GM23248 (cell line): ENCODE data around the gene ACTRT3.

Experiments
- EZH2 ChIP-seq: fragments of 200-600 bp; sonication (generic); IDR thresholded peaks from 2 replicates; pipeline ENCODE4 v1.6.1; 2018; ENCODE audit warnings: antibody characterized with exemption, mild to moderate bottlenecking; ENCODE audit not compliant: insufficient read depth, poor library complexity, severe bottlenecking
- EZH2phosphoT487 ChIP-seq: fragments of 200-600 bp; sonication (generic); IDR thresholded peaks from 2 replicates; pipeline ENCODE4 v1.6.1; 2018; ENCODE audit warnings: antibody characterized with exemption, moderate library complexity, mild to moderate bottlenecking, low read depth; ENCODE audit not compliant: insufficient read depth

DNA sequence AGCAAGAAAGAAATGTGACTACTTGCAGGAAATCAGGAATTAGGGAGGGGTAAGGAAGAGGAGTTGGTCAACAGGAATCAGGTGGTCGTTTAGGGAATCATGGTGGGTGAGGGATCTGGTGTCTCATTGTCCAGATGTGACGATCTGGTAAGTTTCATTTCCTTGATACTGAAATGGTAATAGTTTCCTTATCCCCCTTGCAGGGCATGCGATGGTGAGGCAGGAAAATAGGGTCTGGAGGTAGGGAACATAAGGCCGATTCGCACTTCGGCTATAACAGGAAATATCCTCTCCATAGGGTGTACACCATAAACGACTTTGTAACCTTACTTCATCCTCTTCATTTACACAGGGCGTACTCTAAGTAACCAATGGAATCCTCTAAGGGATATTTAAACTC lies 43.9 kb upstream of the ACTRT3 start:
- no peak for TF ChIP-seq EZH2phosphoT487
- TF ChIP-seq EZH2 = no peak
